ENCODE results near the gene DNAJB9. TPM values are rescaled to one million over a fixed set of nuclear protein-coding genes. Genes with fewer than 3 reads are reported as not detected.

The DNAJB9 gene
- total and polyA plus RNA-seq, 10 of the 15 experiments (the other 5 are each of a cell fraction or from before 2014, with no cell fraction given): 4.5 to 20.9 (median 8.8) TPM

- TF ChIP-seq IRF5 (IDR thresholded peaks at IDR 0.05; ENCODE audit: borderline replicate concordance) (no peak), TARDBP (IDR thresholded peaks at IDR 0.05; ENCODE audit: borderline replicate concordance) (no peak)
Measured at GRCh38 chr7:108584211-108584610, 14.5 kb downstream of the DNAJB9 start (continued).

GRCh38 chr7:108585843-108586242, 16.2 kb downstream of the DNAJB9 start:
- no peaks in the 10 kb centered on the region for H3K36me3 ChIP-seq (ENCODE audit: control insufficient read depth in 2 of 2, insufficient read depth in 2 of 2, low read length in 1 of 2)
- no peak for FAIRE-seq

More at GRCh38 chr7:108585843-108586242, 16.2 kb downstream of the DNAJB9 start:
- 69% methylated on average over 2 of the region's 2 CpGs for WGBS (ENCODE audit: insufficient coverage, insufficient replicate concordance, low lambda C conversion rate, missing lambda C conversion rate)
- no peak for ATAC-seq
- POLR2A ChIA-PET: no interaction called here
- BruUV-seq (replicated peaks): no TSS peak
- CTCF ChIA-PET: interaction anchor here (0.9 kb wide), 1 partner anchor 29 kb away, joined by 3 read pairs; no protein-coding TSS in a partner anchor
- no peak for TF ChIP-seq SMARCA5 (IDR thresholded peaks at IDR 0.05)
- TF ChIP-seq RAD21 (IDR thresholded peaks at IDR 0.05; ENCODE audit: insufficient read depth, low read depth, low read length): no peak
- TF ChIP-seq CBFB (IDR thresholded peaks at IDR 0.05; ENCODE audit: low read depth): no peak
- no peak for TF ChIP-seq STAT3 (IDR thresholded peaks at IDR 0.05; ENCODE audit: low read depth, low read length)
- TF ChIP-seq SUZ12 (IDR thresholded peaks at IDR 0.05; ENCODE audit: unreplicated experiment): no peak
- no peak for TF ChIP-seq MLLT1 (IDR thresholded peaks at IDR 0.05)
- TF ChIP-seq HCFC1 (IDR thresholded peaks at IDR 0.05; ENCODE audit: low read length): no peak
- no peak for TF ChIP-seq ZSCAN29 (IDR thresholded peaks at IDR 0.05)
- no peak for TF ChIP-seq EED (IDR thresholded peaks at IDR 0.05; ENCODE audit: low read depth)
- TF ChIP-seq SREBF1 (IDR thresholded peaks at IDR 0.05; ENCODE audit: low read length): no peak
- no peak for TF ChIP-seq FOXM1 (IDR thresholded peaks at IDR 0.05; ENCODE audit: low read depth, low read length)
- TF ChIP-seq YY1 (IDR thresholded peaks at IDR 0.05; ENCODE audit: low read depth, low read length): no peak
- SMC1A ChIA-PET (ENCODE audit: uncharacterized antibody, unreplicated experiment): interaction anchor here (1.5 kb wide), 1 partner anchor 37 kb away, joined by 3 read pairs; no protein-coding TSS in a partner anchor
- no peaks in the 10 kb centered on the region for H4K20me1 ChIP-seq (ENCODE audit: control insufficient read depth, insufficient read depth)
- in situ Hi-C loops (cut with MboI): no loop called here
- H3K27me3 ChIP-seq (replicated peaks in 1 of 2; ENCODE audit: control insufficient read depth in 2 of 2, insufficient read depth in 2 of 2, low read length in 1 of 2): no peaks in the 10 kb centered on the region
- H3K4me1 ChIP-seq (ENCODE audit: control insufficient read depth, insufficient read depth, low read length): no peaks in the 10 kb centered on the region
- no peak overlapping the region for H3K4me2 ChIP-seq (ENCODE audit: control insufficient read depth, insufficient read depth)
- no peaks in the 10 kb centered on the region for H3K79me2 ChIP-seq (ENCODE audit: control insufficient read depth, insufficient read depth, low read length)
- H3K9me3 ChIP-seq (replicated peaks; ENCODE audit: control insufficient read depth, insufficient read depth, low read length): no peaks in the 10 kb centered on the region
- intact Hi-C loops (cut with micrococcal nuclease; ENCODE audit: unreplicated experiment): no loop called here
- RAD21 ChIA-PET (ENCODE audit: unreplicated experiment): no interaction called here
- no peak overlapping the region for H3K4me3 ChIP-seq
- H3K9ac ChIP-seq (ENCODE audit: control insufficient read depth, insufficient read depth, low read length): no peak overlapping the region
- H2AFZ ChIP-seq (ENCODE audit: control insufficient read depth, low read depth, low read length): no peak overlapping the region
- no peak for DNase-seq (ENCODE audit: low read depth, low spot score)
- no peak overlapping the region for H3K27ac ChIP-seq (ENCODE audit: control insufficient read depth, insufficient read depth)
